Activated naive CD4-positive, alpha-beta T cell treated with anti-CD3 and anti-CD28 coated beads, Interleukin-2, amount 10 ng/mL, durations not matched to agents 7 days and 5 days (primary cell): ENCODE measurements around the gene ITGA11.

Experiments used
- CTCF ChIA-PET: fragments of 350-600 bp; sonication (Branson Sonifier 250); formaldehyde crosslinking; loops from one replicate; lab custom pipeline; 2021; ENCODE audit warnings: antibody characterized with exemption; lab: Charles Lee
- DNase-seq: peaks from one replicate; pipeline ENCODE4 v3.0.0-alpha.2; 2020
- H3K27ac Mint-ChIP-seq: one replicate; pipeline ENCODE4 v1.8.0; 2021; ENCODE audit warnings: mild to moderate bottlenecking, moderate library complexity, mixed read lengths
- H3K27me3 Mint-ChIP-seq: one replicate; pipeline ENCODE4 v1.8.0; 2021; ENCODE audit warnings: mild to moderate bottlenecking, mixed read lengths
- H3K36me3 Mint-ChIP-seq: one replicate; pipeline ENCODE4 v1.8.0; 2021; ENCODE audit warnings: mixed read lengths
- H3K4me1 Mint-ChIP-seq: one replicate; pipeline ENCODE4 v1.8.0; 2021; ENCODE audit warnings: mixed read lengths
- H3K4me3 Mint-ChIP-seq: one replicate; pipeline ENCODE4 v1.8.0; 2021; ENCODE audit warnings: mild to moderate bottlenecking, moderate library complexity, mixed read lengths
- H3K9me3 Mint-ChIP-seq: one replicate; pipeline ENCODE4 v1.8.0; 2021; ENCODE audit warnings: mixed read lengths

Gene ITGA11

GRCh38 chr15:68352401-68353062 is 79.4 kb downstream of the ITGA11 start:
- CTCF ChIA-PET: interaction anchor here (0.8 to 2.7 kb wide), 5 partner anchors 15 to 186 kb away, joined by 3 to 15 read pairs (median 4); no protein-coding TSS in a partner anchor
- Mint-ChIP-seq H3K27me3 (peaks cover 22% of the 10 kb centered on the region), H3K4me1 (peaks cover 18% of the 10 kb centered on the region), H3K27ac (peak overlapping the region; percentile 84), H3K4me3 (no peak overlapping the region), H3K36me3 (peaks cover 8% of the 10 kb centered on the region), H3K9me3 (peaks cover 10% of the 10 kb centered on the region)
- DNase-seq: peak; percentile 68

DNA sequence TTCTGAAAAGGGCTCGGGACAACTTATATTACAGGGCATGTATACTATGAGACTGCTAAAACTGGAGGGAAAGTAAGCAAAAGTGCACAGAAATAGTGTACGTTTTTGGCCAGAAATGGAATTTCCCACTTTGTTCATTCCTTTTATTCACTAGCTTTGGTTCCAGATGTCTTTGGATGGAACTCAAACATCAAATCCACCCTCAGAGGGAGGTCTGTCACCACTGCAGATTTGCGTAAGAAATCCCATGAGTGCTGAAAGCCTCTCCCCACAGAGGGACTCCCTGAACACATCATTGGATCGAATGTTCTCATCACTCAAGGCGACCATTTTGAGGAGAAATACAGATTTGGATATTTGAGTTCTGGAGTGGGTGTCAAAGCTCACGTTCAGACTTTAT is 82.8 kb downstream of the ITGA11 start:
- Mint-ChIP-seq H3K27ac (no peak overlapping the region), H3K27me3 (peaks cover 35% of the 10 kb centered on the region), H3K4me1 (peaks cover 18% of the 10 kb centered on the region), H3K9me3 (no peaks in the 10 kb centered on the region), H3K4me3 (no peak overlapping the region), H3K36me3 (peaks cover 2% of the 10 kb centered on the region)
- DNase-seq: no peak
- CTCF ChIA-PET: no interaction called here

DNA sequence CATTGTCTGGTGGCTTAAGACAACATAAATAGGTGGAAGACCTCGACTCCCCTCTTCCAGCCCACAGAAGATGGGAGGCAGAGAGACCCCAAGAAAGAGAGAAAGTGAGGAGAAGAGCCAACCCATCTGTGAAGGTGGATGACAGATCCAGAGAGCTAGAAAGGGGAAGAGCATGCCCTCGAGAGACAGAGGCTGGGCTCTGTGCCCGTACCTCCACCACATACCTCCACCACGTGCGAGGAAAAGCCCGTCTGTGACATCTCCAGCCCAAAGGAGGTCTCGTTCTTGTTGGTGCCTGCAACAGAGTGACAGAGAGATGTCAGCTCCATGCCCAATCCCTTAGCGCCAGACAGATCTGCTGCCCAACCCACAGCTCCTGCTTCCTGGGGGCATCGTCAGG is 83.4 kb downstream of the ITGA11 start:
- Mint-ChIP-seq H3K4me1 (peaks cover 15% of the 10 kb centered on the region), H3K27me3 (peaks cover 41% of the 10 kb centered on the region), H3K36me3 (no peaks in the 10 kb centered on the region), H3K4me3 (no peak overlapping the region), H3K9me3 (no peaks in the 10 kb centered on the region), H3K27ac (no peak overlapping the region)
- DNase-seq: no peak
- CTCF ChIA-PET: no interaction called here

DNA sequence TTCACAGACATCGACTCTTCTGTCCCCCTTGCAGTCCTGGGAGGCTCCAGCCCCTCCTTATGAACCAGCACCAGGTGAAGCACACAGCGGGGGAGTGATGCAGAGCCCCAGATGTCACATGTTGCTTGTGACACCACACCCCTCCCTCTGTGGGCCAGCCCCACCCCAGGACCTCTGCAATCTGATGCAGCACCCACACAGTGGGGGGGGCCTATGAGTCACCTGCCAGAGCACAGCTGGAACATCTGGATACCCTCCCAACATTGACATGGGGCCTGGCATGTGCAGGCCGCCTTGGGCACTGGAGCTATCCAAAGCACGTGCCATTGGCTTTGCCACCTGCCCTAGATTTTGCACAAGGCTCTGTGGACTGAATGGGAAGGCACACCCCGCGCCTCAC is 83.9 kb downstream of the ITGA11 start:
- no peak for DNase-seq
- Mint-ChIP-seq H3K9me3 (no peaks in the 10 kb centered on the region), H3K4me3 (no peak overlapping the region), H3K27me3 (peaks cover 44% of the 10 kb centered on the region), H3K27ac (no peak overlapping the region), H3K36me3 (no peaks in the 10 kb centered on the region), H3K4me1 (peaks cover 13% of the 10 kb centered on the region)
- CTCF ChIA-PET: no interaction called here

DNA sequence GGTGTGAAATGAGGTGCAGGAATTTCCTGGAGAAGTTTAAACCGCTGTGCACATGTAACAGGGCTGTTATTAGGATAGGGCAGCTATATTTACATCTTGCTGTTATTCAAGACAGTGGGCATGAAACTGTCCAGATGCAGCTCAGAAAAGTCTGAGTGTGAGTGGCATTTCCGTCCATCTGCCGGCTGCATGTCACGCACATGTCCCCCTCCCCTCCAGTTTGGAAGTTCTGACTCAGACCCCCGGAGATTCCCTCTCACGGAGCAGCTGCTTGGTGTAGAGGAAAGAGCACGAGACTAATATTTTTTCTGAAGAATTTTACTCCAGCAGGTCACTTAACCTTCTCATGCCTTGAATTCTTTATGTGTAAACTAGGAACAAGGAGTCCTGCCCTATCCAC is 84.6 kb downstream of the ITGA11 start:
- CTCF ChIA-PET: interaction anchor here (1.3 kb wide), 2 partner anchors 10 to 27 kb away, joined by 3 read pairs; no protein-coding TSS in a partner anchor
- H3K4me3 Mint-ChIP-seq: no peak overlapping the region
- DNase-seq: no peak
- no peaks in the 10 kb centered on the region for H3K9me3 Mint-ChIP-seq
- no peak overlapping the region for H3K27ac Mint-ChIP-seq
- no peaks in the 10 kb centered on the region for H3K36me3 Mint-ChIP-seq
- H3K4me1 Mint-ChIP-seq: peaks cover 7% of the 10 kb centered on the region
- H3K27me3 Mint-ChIP-seq: peaks cover 50% of the 10 kb centered on the region

- H3K9me3 Mint-ChIP-seq: no peaks in the 10 kb centered on the region
- H3K4me1 Mint-ChIP-seq: peaks cover 4% of the 10 kb centered on the region
- H3K36me3 Mint-ChIP-seq: no peaks in the 10 kb centered on the region
- CTCF ChIA-PET: interaction anchor here (1.3 kb wide), 2 partner anchors 9 to 27 kb away, joined by 3 read pairs; no protein-coding TSS in a partner anchor
- no peak overlapping the region for H3K27ac Mint-ChIP-seq
- H3K27me3 Mint-ChIP-seq: peaks cover 54% of the 10 kb centered on the region
- no peak for DNase-seq
- H3K4me3 Mint-ChIP-seq: no peak overlapping the region
Measured at GRCh38 chr15:68346979-68347378, 85.0 kb downstream of the ITGA11 start.

DNA sequence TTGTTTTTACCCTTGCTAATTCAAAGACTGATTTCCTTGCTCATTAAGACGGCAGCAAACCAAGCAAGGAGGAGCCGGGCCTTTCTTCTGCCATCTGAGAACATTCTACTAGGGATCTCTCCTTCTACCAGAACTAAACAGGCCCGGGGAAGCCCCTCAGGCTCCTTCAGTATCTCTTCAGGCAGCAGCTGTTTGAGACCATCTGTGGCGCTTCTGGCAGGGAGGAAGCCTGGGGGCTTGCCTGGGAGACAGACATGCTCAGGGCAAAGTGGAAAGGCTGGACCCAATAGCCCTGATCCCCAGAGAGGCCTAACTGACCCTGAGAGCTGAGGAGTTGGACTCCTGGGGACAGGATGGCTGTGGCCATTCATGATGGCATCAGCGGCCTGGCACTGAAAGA is 86.5 kb downstream of the ITGA11 start:
- Mint-ChIP-seq H3K4me3 (no peak overlapping the region), H3K27me3 (peaks cover 62% of the 10 kb centered on the region), H3K27ac (no peak overlapping the region), H3K9me3 (no peaks in the 10 kb centered on the region), H3K4me1 (no peaks in the 10 kb centered on the region), H3K36me3 (no peaks in the 10 kb centered on the region)
- CTCF ChIA-PET: no interaction called here
- no peak for DNase-seq

- Mint-ChIP-seq H3K4me1 (no peaks in the 10 kb centered on the region), H3K4me3 (no peak overlapping the region), H3K36me3 (no peaks in the 10 kb centered on the region), H3K9me3 (no peaks in the 10 kb centered on the region), H3K27me3 (peaks cover 69% of the 10 kb centered on the region), H3K27ac (no peak overlapping the region)
- CTCF ChIA-PET: interaction anchor here (1.4 kb wide), 1 partner anchor 10 kb away, joined by 5 read pairs; no protein-coding TSS in a partner anchor
- no peak for DNase-seq
Measured at GRCh38 chr15:68344600-68344999, 87.4 kb downstream of the ITGA11 start.

DNA sequence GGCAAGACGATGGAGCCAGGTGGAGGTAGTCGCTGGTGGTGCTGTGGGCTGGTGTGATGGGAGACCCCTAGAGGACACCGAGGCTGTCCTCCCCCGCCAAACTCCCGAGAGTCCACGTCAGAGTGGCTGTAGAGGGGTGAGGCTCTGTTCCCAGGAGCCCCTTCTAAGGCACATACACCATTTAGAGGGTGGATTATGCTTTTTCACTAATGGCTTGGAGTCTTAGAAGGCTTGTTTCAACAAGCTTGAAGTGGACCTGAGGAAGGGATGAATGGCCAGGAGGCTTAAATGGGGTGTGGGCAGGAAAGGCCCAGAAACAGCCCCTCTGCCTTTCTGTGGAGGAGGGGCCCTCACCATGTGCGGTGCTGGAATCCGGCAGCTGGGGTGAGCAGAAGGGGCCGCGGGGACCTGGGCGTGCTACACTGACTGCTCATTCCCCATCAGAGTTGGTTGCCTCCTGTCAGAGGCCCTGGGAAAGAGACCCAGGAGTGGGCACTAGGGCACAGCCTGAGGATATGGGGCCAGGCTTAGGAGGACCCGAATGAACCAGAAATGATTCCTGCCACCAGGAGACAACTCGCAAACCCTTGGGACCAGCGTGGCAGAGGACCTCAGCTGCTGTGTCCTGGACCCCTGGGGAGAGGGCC is 88.3 kb downstream of the ITGA11 start:
- H3K27me3 Mint-ChIP-seq: peaks cover 68% of the 10 kb centered on the region
- CTCF ChIA-PET: interaction anchor here (0.9 to 1.4 kb wide), 3 partner anchors 9 to 15 kb away, joined by 3 to 5 read pairs (median 4); no protein-coding TSS in a partner anchor
- no peak for DNase-seq
- no peak overlapping the region for H3K27ac Mint-ChIP-seq
- H3K4me1 Mint-ChIP-seq: no peaks in the 10 kb centered on the region
- no peak overlapping the region for H3K4me3 Mint-ChIP-seq
- no peaks in the 10 kb centered on the region for H3K9me3 Mint-ChIP-seq
- H3K36me3 Mint-ChIP-seq: no peaks in the 10 kb centered on the region

GRCh38 chr15:68341760-68342725 is 89.9 kb downstream of the ITGA11 start:
- Mint-ChIP-seq H3K27me3 (peaks cover 60% of the 10 kb centered on the region), H3K4me1 (no peaks in the 10 kb centered on the region), H3K27ac (no peak overlapping the region), H3K9me3 (no peaks in the 10 kb centered on the region), H3K4me3 (no peak overlapping the region), H3K36me3 (no peaks in the 10 kb centered on the region)
- DNase-seq: no peak
- CTCF ChIA-PET: interaction anchor here (1.4 kb wide), 1 partner anchor 13 kb away, joined by 4 read pairs; no protein-coding TSS in a partner anchor

DNA sequence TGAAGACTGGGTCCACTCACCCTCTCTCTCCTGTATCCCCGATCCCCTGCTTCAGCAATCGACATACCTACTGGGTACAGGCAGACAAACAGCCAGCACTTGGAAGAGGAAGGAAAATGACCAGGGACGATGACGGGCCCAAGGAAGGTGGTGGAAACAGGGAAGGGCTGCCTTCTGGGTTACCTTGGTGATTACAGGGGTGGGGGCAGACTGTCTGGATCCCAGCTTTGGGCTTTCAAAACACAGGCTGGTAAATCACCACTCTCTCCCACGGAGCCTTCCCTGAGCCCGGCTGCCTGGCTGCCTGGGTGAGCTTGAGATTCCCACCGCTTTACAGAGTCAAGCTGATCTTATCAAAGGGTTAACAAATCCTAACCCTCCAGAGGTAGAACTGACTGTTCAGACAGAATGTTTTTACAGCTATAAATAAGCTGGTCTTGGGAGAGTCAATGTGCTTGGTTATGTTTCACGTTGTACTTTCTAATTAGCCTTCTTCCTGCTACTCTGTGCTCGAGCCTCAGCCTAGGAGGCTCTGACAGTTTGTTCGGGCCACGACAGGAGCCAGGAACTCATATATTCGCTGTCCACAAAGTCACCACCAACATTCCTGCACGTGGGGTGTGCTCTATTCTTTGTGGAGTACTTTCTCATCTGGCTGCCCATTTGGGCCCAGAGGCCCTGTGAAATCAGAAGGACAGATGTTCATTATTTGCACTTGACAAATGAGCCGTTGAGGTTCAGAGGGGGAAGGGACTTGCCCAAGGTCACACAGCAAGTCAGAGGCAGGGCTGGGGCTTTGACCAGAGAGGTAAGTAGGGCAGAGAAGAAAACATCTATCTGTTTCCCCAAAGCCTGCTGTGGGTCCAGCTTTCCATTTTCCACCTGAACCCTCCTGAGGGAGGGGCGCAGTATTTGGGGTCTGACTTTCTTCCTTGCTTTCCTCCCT is 91.0 kb downstream of the ITGA11 start:
- peaks cover 56% of the 10 kb centered on the region for H3K27me3 Mint-ChIP-seq
- no peak for DNase-seq
- no peak overlapping the region for H3K4me3 Mint-ChIP-seq
- CTCF ChIA-PET: no interaction called here
- H3K27ac Mint-ChIP-seq: no peak overlapping the region
- H3K9me3 Mint-ChIP-seq: no peaks in the 10 kb centered on the region
- no peaks in the 10 kb centered on the region for H3K36me3 Mint-ChIP-seq
- H3K4me1 Mint-ChIP-seq: no peaks in the 10 kb centered on the region

DNA sequence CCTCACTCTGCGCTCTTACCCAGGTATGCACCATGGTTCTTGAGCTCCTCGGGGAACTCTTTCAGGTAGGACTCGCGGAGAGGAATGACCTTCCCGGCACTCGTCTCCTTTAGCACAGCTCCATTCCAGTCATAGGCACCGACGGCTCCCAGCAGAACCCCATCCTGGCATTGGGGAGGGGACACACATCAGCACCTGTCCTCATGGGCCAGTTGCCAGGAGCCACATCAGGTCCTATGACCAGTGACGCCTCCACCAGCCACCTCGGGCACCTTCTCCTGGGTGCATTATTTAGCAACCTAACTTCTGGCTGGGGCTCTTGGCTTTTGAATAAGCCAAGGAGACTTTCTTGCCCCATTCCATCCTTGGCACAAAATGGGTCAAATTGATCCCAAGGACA is 92.5 kb downstream of the ITGA11 start:
- CTCF ChIA-PET: no interaction called here
- Mint-ChIP-seq H3K27ac (no peak overlapping the region), H3K4me3 (no peak overlapping the region), H3K27me3 (peaks cover 64% of the 10 kb centered on the region), H3K36me3 (no peaks in the 10 kb centered on the region), H3K9me3 (no peaks in the 10 kb centered on the region), H3K4me1 (no peaks in the 10 kb centered on the region)
- DNase-seq: no peak

DNA sequence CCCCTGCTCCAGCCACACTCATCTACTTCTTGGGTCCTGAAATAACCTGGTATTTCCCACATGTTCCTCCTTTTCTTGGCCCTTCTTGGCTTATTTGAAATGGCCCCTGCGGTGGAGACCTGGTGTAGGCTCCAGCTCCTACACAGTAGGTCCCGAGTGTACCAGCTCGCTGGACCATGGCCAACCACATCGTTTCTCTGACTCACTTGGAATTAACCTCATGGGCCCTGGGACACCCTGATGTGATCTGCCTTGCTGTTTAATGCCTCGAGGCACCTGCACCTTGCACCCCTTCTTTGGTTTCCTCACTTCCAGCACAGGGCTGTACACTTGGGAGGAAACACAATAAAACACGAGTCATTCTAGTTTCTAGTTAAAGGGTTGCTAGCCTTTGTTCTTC is 94.1 kb downstream of the ITGA11 start:
- CTCF ChIA-PET: interaction anchor here (1.0 to 1.7 kb wide), 3 partner anchors 9 to 45 kb away, joined by 3 to 6 read pairs (median 3); no protein-coding TSS in a partner anchor
- Mint-ChIP-seq H3K4me3 (no peak overlapping the region), H3K4me1 (peaks cover 5% of the 10 kb centered on the region), H3K36me3 (no peaks in the 10 kb centered on the region), H3K27ac (no peak overlapping the region), H3K27me3 (peaks cover 61% of the 10 kb centered on the region), H3K9me3 (no peaks in the 10 kb centered on the region)
- DNase-seq: no peak
